ENCODE results near the gene ZC3H6.

DNA sequence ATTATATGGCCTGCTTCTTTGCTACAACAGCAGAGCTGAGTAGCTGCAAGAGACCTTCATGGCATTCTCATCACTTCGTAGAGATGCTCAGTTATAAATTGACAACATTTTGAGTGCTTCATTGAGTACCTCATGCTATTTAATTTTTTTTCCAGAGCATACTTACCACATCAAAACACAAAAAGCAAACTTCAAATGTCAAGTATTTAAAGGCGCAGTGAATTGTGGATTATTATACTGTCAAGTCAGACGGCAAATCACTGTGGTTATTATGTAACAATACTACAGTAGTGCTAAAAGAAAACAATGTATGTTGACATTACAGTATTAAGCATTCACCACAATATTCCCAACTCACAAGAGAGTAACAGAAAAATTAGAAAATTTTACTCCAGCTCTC is 33.0 kb upstream of the ZC3H6 start:
- TF ChIP-seq, protein P1, sequence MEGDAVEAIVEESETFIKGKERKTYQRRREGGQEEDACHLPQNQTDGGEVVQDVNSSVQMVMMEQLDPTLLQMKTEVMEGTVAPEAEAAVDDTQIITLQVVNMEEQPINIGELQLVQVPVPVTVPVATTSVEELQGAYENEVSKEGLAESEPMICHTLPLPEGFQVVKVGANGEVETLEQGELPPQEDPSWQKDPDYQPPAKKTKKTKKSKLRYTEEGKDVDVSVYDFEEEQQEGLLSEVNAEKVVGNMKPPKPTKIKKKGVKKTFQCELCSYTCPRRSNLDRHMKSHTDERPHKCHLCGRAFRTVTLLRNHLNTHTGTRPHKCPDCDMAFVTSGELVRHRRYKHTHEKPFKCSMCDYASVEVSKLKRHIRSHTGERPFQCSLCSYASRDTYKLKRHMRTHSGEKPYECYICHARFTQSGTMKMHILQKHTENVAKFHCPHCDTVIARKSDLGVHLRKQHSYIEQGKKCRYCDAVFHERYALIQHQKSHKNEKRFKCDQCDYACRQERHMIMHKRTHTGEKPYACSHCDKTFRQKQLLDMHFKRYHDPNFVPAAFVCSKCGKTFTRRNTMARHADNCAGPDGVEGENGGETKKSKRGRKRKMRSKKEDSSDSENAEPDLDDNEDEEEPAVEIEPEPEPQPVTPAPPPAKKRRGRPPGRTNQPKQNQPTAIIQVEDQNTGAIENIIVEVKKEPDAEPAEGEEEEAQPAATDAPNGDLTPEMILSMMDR (IDR thresholded peaks at IDR 0.05) = no peak
- TF ChIP-seq POLR2A (IDR thresholded peaks at IDR 0.05) = no peak

All from uterus (tissue), 2 donors.